ENCODE measurements around the gene RASD1.
"Not testable (repeated sequence)": the region's sequence is repeated elsewhere in the genome, so short reads cannot be mapped to it uniquely, and the experiment has no call there.

The RASD1 gene

DNA sequence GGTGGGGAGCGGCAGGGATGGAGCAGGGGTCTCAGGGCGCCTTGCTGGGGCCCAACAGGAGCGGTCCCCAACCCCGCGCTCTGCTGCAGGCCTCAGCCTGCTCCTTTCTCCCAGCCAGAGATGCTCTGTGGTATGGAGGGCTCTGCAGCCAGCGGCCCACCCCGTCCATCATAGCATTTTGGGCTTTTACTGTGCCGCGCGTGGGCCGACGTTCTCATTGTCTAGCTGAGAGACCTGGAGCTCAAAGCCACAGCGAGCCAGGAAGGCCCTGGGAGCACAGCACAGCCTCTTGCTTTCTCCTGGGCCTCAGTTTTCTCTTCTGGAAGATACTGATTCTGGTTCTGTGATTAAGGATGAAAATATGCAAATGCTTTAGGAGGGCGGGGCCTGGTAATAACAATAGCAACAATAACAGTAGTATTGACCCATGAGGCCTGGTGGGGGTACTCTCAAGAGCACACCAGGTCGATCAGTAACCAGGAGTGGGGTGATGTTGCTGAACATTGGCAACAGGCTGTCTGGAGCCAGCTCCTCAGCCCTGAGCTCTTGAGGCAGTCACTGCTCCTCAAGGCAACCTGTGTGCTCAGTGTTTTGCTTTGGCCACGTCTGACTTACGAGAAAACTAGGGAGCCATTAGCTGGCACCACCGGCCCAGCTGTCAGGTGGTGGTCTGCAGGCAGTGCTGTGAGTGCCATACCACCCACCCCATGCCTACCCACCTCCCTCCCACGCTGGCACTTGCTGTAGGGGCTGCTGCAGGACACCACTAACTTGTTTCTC is 1.1 kb upstream of the RASD1 start:
- DNase-seq (ENCODE audit: low spot score), result no peak

DNA sequence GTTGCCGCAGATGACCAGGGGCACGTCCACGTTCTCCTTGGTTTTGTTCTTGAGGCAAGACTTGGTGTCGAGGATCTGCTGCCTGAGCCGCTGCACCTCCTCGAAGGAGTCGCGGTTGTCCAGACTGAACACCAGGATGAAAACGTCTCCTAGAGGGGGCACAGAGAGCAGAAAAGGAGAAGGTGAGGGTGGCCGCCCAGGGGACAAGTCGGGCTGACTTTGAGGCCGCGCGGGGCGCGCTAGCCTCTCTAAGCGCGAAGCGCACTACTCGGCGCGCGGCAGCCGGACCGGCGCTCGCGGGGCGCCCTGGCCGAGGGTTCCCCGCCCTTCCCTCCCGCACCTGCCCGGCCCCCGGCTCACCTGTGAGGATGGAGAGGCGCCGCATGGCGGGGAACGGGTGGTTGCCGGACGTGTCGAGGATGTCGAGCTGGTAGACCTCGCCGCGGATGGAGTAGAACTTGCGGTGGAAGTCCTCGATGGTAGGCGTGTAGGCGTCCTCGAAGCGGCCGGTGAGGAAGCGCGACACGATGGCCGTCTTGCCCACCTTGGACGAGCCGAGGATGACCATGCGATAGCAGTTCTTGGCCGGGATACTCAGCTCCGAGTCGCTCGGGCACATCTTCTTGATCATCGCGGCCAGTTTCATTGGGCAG is 533 bp downstream of the RASD1 start:
- DNase-seq (ENCODE audit: low spot score), result no peak

DNA sequence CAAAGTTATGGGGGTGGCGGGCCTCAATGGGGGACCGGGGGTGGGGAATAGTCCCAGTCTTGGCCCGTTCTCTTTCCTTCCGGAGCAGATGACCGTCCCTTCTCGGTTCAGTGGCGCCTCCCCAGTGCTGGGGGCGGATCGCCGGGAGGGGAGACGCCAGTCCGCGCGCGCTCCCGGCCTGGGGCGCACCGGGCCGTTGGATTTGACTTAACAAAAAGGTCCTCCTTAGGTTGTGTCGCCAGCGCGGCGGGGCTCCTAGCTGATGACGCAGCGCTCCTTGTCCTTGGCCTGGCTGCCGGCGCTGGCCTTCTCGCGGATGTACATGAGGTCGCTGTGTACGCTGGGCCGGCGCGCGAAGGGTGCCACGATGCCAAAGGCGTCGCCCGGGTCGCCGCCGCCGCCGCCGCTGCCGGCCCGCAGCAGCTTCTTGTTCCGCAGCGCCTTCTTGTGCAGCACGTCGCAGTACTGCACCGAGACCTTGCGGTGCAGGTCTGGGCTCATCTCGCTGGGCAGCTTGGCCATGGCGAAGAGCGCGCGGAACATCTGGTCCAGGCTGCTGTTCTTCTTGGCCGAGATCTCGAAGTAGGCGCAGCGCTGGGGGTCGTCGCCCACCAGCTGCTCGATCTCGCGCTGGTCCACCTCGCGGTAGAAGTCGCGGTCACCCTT is 1.2 kb downstream of the RASD1 start:
- no peak for DNase-seq (ENCODE audit: low spot score)

DNA sequence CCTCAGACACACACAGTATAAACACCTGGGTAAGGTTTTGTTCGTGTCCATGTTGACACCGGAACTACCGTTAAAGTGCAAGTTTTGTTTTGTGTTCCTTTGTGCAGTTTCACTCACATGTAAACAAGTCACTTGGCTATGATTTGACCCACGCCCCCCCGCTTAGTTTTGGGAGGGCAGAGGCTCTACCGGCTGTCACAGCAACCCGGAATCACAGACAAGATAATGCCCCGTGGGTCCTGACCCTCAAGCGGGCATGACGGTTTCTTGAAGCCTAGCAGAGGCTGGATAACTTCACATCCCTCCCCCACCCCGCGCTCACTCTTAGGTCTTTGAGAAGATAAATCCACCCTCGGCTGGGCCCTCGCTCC is 1.7 kb downstream of the RASD1 start:
- no peak for DNase-seq (ENCODE audit: low spot score)

DNA sequence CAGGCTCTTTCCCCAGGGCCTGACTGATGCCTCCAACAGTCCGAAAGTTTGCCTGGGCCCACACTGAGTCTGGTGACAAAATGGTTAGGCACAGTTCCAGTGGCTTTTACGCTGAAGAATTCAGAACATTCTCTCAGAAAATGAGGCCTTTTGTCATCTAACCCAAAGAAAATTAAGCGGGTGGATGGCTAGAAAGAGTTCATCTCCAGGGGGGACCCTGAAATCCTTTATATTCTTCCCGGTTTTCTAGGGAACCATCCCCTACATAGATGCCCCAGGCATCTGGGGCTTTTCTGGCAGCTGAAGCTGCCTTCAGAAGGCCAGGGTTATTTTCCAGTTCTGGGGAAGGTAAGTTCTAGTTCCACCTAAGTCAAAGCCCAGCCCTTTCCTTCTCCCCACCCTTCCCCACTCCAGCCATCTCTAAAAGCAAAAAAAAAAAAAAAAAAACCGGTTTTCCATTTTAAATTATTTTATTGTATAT is 2.2 kb downstream of the RASD1 start:
- no peak for DNase-seq (ENCODE audit: low spot score)

DNA sequence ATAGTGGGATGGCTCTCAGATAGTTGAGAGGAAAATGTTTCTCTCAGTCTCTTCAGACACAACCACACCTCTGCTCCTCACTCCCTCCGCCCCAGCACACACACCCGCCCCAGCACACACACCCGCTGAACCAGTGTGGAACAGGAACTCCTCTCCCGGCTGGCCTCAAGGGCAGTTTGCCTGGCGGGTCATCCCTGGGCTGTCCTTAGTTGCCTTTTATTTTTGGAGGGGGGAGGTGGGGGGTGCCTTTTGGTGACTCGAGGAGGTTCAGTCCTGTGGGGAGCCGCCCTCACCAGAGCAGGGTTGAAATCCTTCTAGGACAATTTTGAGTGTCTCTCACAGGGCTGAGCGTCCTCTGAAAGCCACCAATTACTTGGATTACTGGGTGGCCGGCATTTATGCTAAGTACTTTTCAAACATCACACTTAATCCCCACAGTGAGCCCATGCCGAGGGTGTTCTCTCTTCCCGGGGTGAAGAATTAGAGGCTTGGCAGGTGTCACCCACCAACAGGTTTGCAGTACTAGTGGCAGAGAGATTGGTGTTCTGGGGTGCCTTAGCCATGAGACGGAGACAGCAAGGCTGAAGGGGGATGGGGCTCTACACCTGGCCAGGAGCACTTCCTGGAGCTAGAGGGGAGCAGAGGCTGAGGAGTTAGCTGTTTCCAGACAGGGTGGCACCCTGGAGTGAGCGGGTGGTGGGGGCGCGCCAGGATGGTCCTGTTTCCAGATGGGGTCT is 2.8 kb downstream of the RASD1 start:
- no peak for DNase-seq (ENCODE audit: low spot score)

DNA sequence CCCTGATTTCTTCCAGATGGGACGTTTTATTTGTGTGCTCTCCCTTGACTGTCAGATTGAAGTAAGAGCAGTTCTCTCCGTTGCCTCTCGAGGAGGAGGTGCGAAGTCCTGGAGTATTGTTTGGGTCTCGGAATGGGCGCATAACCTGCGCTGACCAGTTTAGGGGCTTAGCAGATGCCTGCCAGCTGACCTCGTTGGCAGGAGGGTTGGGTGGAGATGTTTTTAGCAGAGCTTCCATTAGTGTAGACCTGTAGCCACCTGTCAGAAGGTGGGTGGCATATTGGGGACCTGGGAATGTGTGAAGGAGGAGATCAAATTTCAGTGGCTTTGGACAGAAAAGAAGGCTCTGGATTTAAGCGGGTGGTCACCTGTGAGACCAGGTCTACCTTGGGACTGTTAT is 3.6 kb downstream of the RASD1 start:
- DNase-seq (ENCODE audit: low spot score), result no peak

DNA sequence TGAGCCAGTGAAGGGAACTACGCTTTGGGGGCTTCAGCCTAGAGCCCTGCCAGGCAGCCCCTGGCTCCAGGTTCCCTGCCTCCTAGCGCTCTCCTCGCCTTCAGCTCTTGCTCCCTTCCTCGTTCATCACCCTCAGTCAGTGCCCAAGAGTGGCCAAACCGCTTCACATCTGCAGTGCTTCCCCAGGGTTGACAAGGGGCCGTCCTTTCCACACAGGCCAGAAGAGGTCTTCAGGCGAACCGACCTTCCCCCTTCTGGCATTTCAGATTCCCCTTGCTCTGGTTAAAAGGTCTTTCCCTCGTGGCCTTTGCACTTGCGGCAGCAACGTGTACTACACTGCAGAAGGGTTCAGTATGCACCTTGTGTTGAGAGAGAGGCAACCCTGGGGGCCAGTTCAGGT is 4.1 kb downstream of the RASD1 start:
- DNase-seq (ENCODE audit: low spot score), result no peak

DNA sequence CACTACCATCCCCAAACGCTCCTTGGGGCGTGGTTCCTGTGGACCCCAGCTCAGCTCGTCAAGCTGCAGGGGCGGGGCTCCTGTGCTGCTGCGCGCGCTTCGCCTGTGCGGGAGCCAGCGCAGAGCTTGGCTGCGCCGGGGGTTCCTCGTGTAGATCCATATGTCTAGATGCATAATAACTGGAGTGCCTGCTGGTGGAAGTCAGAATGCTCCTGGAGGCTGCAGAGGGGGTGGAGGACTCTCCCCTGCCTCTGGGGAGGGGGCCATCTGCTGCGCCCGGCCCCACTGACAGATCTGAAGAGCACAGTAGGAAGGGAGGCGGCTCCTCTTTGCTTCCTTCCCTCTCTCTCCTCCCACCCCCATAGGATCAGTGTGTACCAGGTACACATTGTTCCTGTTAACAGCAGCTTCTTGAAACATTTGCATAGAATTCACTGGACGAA is 4.6 kb downstream of the RASD1 start:
- no peak for DNase-seq (ENCODE audit: low spot score)

DNA sequence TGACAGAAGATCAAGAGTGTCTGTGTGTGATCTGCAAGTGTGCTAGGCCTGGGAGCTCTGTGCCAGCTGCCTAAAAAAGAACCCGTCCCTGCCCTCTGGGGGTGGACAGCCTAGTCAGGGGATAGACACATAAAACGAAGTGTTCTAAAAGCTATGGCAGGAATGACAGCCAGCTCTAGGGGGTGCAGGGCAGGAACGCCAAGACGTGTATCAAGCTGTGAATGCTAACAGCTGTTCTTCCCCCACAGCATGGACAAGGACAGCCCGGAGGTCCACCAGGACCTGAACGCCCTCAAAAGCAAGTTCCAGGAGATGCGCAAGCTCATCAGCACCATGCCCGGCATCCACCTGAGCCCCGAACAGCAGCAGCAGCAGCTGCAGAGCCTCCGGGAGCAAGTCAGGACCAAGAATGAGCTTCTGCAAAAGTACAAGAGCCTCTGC is 5.1 kb downstream of the RASD1 start:
- DNase-seq (ENCODE audit: low spot score), result no peak

DNA sequence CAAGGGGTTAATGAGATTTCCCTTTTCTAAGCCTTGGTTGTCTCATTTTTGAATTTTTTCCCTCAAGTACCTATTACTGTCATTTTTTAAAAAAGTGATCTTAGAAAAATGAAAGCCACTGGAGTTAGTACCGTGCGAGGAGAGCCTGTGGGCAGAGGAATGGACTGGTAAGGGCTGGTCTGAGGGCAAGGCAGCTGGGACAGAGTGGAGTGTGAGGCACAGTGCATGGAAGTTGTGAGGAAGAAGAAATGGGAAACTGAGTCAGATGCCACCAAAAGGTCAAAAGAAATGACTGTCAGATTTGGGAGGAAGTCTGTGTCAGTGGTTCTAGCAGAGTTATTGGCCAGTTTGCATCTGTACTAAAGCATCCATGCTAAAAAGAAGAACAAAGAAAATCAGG is 8.2 kb downstream of the RASD1 start:
- DNase-seq (ENCODE audit: low spot score), result no peak

DNA sequence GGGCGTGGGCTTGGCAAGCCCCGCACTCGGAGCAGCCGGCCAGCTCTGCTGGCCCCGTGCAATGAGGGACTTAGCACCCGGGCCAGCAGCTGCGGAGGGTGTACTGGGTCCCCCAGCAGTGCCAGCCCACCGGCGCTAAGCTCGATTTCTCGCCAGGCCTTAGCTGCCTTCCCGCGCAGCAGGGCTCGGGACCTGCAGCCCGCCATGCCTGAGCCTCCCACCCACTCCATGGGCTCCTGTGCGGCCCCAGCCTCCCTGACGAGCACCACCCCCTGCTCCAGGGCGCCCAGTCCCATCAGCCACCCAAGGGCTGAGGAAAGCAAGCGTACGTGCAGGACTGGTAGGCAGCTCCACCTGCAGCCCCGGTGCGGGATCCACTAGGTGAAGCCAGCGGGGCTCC is 9.8 kb downstream of the RASD1 start:
- DNase-seq (ENCODE audit: low spot score), result not testable (repeated sequence)

DNA sequence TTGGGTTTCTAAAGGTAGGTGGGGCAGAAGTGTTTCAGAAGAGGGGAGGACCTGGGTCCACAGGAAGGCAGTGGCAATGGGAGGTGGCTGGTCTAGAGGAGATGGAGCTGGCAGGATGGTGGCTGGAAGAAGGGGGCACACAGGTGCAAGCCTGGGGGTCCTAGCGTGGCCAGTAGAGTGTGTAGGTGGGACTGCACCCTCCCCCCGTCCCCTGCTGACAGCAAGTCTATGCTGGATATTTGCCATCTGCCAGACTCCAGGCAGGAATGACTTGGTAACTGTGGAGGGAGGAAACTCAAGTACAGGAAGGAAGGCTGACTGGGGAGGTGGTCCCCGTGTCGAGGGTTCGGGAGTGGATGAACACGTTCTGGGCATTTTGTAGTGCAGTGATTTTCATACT is 10.8 kb downstream of the RASD1 start:
- no peak for DNase-seq (ENCODE audit: low spot score)

DNA sequence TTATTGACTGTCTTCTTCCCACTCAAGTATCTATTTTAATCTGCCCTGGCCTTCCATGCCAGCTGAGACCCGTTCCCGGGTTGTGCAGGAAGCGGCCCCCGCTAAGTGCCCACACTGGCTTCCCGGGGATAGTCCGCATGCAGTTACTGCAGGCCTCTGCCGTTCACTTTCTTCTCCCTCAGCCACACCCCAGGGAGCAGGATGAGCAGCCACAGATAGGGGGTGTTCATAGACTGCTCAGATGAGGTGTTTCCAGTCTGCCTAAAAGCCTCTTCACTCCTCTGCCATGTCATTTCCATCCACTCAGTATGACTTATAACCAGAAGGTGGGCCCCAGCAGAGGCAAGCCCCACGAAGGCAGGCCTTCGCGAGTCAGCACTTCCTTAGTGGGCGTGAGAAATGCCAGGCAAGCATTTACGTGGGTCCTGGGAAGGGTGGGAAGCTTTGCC is 11.7 kb downstream of the RASD1 start:
- no peak for DNase-seq (ENCODE audit: low spot score)

DNA sequence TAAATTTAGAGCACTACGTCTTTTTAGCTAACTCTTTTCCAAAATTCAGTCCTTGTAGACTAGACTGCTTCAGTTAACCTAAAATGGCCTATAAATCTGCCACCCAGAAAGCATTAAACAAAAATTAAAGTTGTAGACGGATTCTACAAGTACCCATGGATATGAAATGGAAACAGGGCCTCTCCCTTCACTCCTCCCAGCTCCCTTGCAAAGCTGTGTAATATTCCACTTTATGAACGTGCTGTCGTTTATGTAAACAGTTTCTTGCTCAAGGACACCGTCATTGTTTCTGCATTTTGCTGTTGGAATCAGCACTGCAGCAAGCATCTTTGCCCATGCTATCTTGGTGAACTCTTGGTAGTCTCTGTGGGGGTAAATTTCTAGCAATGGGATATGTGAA is 14.3 kb downstream of the RASD1 start:
- DNase-seq (ENCODE audit: low spot score), result no peak

DNA sequence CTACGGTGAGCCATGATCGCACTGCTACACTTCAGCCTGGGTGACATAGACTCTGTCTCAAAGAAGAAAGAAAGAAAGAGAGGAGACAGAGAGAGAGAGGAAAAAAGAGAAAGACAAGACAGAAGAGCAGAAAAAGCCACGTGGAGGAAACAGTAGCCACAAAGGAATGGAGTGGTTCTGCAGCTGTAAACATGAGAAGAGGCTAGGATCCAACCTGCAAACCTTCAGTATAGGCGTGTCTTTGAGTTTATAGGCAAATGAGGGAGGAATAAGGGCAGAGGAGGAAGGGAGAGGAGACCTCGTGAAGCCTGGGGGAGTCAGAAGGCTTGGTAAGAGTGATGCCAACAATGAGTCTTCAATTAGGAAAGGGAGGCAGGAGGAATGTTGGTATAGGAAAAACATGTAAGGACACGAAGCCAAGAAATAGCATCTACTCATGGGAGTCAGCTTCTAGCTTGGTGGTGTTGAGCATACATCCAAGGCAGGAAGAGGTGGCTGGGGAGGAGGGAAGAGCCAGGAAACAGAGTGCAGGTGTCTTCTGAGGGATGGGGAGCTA is 15.5 kb downstream of the RASD1 start:
- DNase-seq (ENCODE audit: low spot score), result no peak

DNA sequence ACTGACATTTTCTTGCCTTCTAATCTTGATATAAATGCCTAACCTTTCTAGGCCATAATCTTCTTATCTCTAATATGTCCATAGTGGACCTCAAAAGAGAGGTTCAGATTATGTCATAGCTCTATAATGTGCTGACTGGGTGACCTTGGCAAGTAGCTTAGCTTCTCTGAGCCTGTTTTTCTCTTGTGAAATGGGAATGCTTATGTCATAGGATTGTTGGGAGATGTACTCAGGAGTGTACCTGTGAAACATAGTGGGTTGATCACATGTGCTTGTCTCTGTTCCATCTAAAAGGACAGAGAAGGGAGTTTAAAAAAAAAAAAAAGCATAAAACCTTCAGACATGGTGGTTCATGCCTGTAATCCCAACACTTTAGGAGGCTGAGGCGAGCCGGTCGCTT is 17.0 kb downstream of the RASD1 start:
- no peak for DNase-seq (ENCODE audit: low spot score)

DNA sequence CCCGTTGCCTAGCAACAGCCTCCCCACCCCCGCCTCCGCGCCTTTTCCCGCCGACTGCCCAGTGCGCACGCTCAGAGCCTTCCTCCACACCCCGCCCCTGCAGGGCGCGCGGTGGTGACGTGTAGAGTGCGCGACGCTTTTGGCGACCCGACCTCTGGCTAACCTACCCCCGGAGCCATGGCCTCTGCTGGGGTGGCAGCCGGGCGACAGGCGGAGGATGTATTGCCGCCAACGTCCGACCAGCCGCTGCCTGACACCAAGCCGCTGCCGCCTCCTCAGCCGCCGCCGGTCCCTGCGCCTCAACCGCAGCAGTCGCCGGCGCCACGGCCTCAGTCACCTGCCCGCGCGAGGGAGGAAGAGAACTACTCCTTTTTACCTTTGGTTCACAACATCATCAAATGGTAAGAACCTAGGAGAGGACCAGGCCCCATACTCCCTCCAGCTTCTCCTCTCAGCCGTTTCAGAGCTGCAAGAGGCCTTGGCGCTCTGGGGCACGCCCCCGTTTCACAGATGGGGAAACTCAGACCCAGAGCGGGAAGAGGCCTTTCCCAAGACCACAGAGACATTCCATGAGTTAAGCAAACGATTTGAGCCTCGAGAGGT is 19.2 kb downstream of the RASD1 start, which contains the start of gene MED9:
TSS of gene MED9 (plus strand) at position 136 of the 603 bp plus-strand sequence. CDS start at position 178, 42 bp downstream.
- peak; percentile 87 for DNase-seq (ENCODE audit: low spot score)

DNA sequence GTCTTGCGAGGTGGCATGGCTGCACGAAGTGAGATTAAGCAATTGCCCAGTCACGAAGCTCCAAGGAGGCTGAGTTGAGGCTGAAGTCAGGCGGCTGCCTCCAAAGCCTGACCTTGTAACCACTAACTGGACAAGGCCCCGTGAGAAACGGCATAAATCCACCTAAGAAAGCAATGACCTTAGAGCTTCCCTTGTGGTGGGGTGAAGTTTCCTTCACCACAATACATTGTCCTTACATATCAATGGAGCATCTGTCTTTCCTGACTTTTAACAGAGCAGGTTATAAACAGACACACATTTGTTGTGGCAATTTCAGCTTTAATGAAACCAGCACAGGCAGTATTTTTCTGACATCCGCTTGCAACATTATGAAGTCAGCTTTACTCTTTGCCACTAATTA is 21.9 kb downstream of the RASD1 start:
- DNase-seq (ENCODE audit: low spot score), result no peak

DNA sequence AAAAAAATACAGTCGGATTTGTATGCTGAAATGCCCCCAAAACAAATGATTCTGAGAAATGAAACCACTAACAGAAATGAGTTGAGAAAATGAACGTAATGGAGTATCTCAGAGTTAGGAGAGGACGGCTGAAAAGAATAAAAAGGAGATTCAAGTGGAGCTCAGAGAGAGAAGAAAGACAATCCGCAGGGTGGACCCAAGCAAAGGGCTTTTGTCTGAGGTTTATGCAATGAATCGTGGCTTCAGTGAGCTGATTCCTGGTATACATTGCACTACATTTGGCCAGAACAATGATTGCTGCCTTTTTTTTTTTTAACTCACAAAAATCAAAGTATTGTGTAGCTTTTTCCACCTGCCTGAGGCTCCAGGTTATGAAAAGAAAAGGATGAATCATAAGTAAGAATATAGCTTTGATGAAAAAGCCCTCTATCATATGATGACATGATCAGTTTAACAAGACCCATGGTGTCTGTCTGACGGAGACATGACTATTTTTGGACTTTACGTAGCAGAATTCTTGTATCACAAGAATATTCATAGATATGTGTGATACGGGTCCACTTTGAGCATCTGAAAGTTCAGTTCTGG is 23.8 kb downstream of the RASD1 start:
- no peak for DNase-seq (ENCODE audit: low spot score)

DNA sequence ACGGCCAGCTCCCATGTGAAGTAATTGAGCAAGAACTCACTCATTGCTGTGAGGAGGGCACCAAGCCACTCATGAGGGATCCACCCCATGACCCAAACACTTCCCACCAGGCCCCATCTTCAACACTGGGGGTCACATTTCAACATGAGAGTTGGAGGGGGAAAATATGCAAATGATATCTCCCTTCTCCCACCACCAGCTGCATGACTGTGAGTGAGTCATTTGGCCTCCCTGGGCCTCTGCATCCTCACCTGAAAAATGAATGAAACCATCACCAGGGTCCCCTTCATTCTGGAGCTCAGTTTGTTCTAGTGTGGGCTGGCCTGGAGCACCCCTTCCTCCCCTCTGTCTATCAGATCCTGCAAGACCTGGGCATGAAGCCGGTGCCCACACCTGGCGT is 26.2 kb downstream of the RASD1 start:
- DNase-seq (ENCODE audit: low spot score), result no peak

All from SW480 (cell line).